Loucy (cell line): ENCODE measurements around the gene DZIP1.

Experiments used
- H2AFZ ChIP-seq: fragments of 200-600 bp; sonication (generic); 2 replicates; pipeline ENCODE4 v1.6.0; 2016; ENCODE audit warnings: antibody characterized with exemption, mild to moderate bottlenecking, low read length, moderate library complexity
- H3F3A ChIP-seq: fragments of 200-600 bp; 2 replicates; pipeline ENCODE4 v1.6.0; 2016; ENCODE audit warnings: antibody characterized with exemption, low read depth, mild to moderate bottlenecking
- H3K27me3 ChIP-seq: fragments of 200-600 bp; sonication (generic); 2 replicates; pipeline ENCODE4 v1.6.1; 2014; ENCODE audit warnings: low read length, mild to moderate bottlenecking; ENCODE audit not compliant: insufficient read depth, poor library complexity, severe bottlenecking
- H3K36me3 ChIP-seq: fragments of 200-600 bp; sonication (generic); 2 replicates; pipeline ENCODE4 v1.6.1; 2016; ENCODE audit warnings: low read length; ENCODE audit not compliant: insufficient read depth
- H3K4me1 ChIP-seq: fragments of 200-600 bp; sonication (generic); 2 replicates; pipeline ENCODE4 v1.5.1; 2014; ENCODE audit warnings: low read length, mild to moderate bottlenecking; ENCODE audit not compliant: insufficient read depth, poor library complexity, severe bottlenecking
- H3K4me2 ChIP-seq: fragments of 200-600 bp; sonication (generic); 2 replicates; pipeline ENCODE4 v1.6.0; 2014; ENCODE audit warnings: antibody characterized with exemption, low read length, low read depth, mild to moderate bottlenecking; ENCODE audit not compliant: poor library complexity, severe bottlenecking
- H3K4me3 ChIP-seq: fragments of 200-600 bp; sonication (generic); 2 replicates; pipeline ENCODE4 v1.5.1; 2014; ENCODE audit warnings: low read length, mild to moderate bottlenecking, mixed read lengths; ENCODE audit not compliant: poor library complexity, severe bottlenecking
- H3K79me2 ChIP-seq: fragments of 200-600 bp; sonication (generic); 2 replicates; pipeline ENCODE4 v1.6.1; 2014; ENCODE audit warnings: low read length; ENCODE audit not compliant: insufficient read depth
- H3K9ac ChIP-seq: fragments of 200-600 bp; sonication (generic); 2 replicates; pipeline ENCODE4 v1.6.0; 2014; ENCODE audit warnings: mild to moderate bottlenecking, low read depth, low read length, moderate library complexity; ENCODE audit not compliant: poor library complexity, severe bottlenecking
- H3K9me2 ChIP-seq: fragments of 200-600 bp; sonication (generic); replicated peaks from 2 replicates; pipeline ENCODE4 v1.6.1; 2016; ENCODE audit warnings: low read depth, low read length, mixed read lengths
- H3K9me3 ChIP-seq: fragments of 200-600 bp; sonication (generic); 2 replicates; pipeline ENCODE4 v1.6.1; 2014; ENCODE audit warnings: mild to moderate bottlenecking, antibody characterized with exemption, low read length, low read depth; ENCODE audit not compliant: insufficient read depth
- H4K20me1 ChIP-seq: fragments of 200-600 bp; sonication (generic); 2 replicates; pipeline ENCODE4 v1.6.0; 2014; ENCODE audit warnings: antibody characterized with exemption, low read length, mild to moderate bottlenecking; ENCODE audit not compliant: insufficient read depth, poor library complexity, severe bottlenecking
- EZH2phosphoT487 ChIP-seq: fragments of 200-600 bp; IDR thresholded peaks from 2 replicates; pipeline ENCODE4 v1.6.1; 2018; ENCODE audit warnings: antibody characterized with exemption, mild to moderate bottlenecking, moderate library complexity, borderline replicate concordance
- TF ChIP-seq, protein P1 (sequence below): fragments of 200-600 bp; sonication (generic); conservative IDR thresholded peaks from 2 replicates; pipeline ENCODE4 v1.5.1; 2014; ENCODE audit warnings: mild to moderate bottlenecking, antibody characterized with exemption, low read length

The DZIP1 gene

DNA sequence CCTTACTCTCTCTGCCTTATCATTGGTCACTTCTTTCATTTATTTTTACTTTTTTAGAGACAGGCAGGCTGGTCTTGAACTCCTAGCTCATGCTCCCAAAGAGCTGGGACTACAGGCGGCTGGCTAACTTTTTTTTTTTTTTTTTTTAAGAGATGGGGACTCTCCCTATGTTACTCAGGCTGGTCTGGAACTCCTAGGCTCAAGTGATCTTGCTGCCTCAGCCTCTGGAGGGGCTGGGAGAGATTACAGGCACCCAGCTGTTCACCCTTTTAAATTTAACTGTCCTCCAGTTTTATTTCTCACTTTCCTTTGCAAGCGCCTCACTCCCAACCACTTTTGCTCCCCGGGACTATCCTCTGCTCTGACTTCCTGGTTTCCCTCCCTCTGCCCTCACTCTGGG lies 97.6 kb downstream of the DZIP1 start:
- Histone ChIP-seq H3K4me2 (no peak overlapping the region), H4K20me1 (no peaks in the 10 kb centered on the region), H2AFZ (no peak overlapping the region), H3K9me2 (no peaks in the 10 kb centered on the region), H3K27me3 (no peaks in the 10 kb centered on the region), H3K4me1 (no peaks in the 10 kb centered on the region), H3K9ac (no peak overlapping the region), H3K36me3 (no peaks in the 10 kb centered on the region), H3K4me3 (no peak overlapping the region), H3F3A (no peaks in the 10 kb centered on the region), H3K79me2 (no peaks in the 10 kb centered on the region), H3K9me3 (no peaks in the 10 kb centered on the region)
- no peak for TF ChIP-seq EZH2phosphoT487
- TF ChIP-seq, protein P1, sequence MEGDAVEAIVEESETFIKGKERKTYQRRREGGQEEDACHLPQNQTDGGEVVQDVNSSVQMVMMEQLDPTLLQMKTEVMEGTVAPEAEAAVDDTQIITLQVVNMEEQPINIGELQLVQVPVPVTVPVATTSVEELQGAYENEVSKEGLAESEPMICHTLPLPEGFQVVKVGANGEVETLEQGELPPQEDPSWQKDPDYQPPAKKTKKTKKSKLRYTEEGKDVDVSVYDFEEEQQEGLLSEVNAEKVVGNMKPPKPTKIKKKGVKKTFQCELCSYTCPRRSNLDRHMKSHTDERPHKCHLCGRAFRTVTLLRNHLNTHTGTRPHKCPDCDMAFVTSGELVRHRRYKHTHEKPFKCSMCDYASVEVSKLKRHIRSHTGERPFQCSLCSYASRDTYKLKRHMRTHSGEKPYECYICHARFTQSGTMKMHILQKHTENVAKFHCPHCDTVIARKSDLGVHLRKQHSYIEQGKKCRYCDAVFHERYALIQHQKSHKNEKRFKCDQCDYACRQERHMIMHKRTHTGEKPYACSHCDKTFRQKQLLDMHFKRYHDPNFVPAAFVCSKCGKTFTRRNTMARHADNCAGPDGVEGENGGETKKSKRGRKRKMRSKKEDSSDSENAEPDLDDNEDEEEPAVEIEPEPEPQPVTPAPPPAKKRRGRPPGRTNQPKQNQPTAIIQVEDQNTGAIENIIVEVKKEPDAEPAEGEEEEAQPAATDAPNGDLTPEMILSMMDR: no peak

GRCh38 chr13:95544293-95544692 lies 100.2 kb downstream of the DZIP1 start:
- no peak for TF ChIP-seq EZH2phosphoT487
- H4K20me1 ChIP-seq: no peaks in the 10 kb centered on the region
- no peaks in the 10 kb centered on the region for H3K36me3 ChIP-seq
- H3K9me2 ChIP-seq: no peaks in the 10 kb centered on the region
- no peaks in the 10 kb centered on the region for H3K4me1 ChIP-seq
- no peak overlapping the region for H3K4me2 ChIP-seq
- H3K4me3 ChIP-seq: no peak overlapping the region
- no peaks in the 10 kb centered on the region for H3K79me2 ChIP-seq
- no peaks in the 10 kb centered on the region for H3F3A ChIP-seq
- no peak overlapping the region for H2AFZ ChIP-seq
- H3K9ac ChIP-seq: no peak overlapping the region
- no peaks in the 10 kb centered on the region for H3K27me3 ChIP-seq
- H3K9me3 ChIP-seq: no peaks in the 10 kb centered on the region

DNA sequence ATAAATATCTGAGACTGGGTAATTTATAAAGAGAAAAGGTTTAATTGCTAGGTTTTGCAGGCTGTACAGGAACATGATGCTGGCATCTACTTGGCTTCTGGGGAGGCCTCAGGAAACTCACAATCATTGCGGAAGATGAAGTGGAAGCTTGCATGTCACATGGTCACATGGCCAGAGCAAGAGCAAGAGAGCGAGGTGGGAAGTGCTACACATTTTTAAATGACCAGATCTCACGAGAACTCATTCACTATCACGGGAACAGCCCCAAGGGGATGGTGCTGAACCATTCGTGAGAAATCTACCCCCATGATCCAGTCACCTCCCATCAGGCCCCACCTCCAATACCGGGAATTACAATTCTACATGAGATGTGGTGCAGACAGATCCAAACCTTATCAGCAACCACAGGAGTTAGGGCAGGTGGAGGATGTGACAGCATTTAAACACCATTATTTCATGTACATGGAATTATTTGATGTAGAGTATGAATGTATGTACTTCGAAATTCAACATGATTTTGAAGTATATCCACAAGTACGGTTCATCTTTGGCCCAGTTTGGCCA lies 102.5 kb downstream of the DZIP1 start:
- Histone ChIP-seq H3K36me3 (no peaks in the 10 kb centered on the region), H3K9me2 (no peaks in the 10 kb centered on the region), H3K9ac (no peak overlapping the region), H3K79me2 (no peaks in the 10 kb centered on the region), H3K9me3 (no peaks in the 10 kb centered on the region), H2AFZ (no peak overlapping the region), H3K4me2 (no peak overlapping the region), H3K27me3 (no peaks in the 10 kb centered on the region), H4K20me1 (no peaks in the 10 kb centered on the region), H3F3A (no peaks in the 10 kb centered on the region), H3K4me3 (no peak overlapping the region), H3K4me1 (no peaks in the 10 kb centered on the region)
- TF ChIP-seq, protein P1: no peak
- TF ChIP-seq EZH2phosphoT487: no peak

- Histone ChIP-seq H3K4me1 (no peaks in the 10 kb centered on the region), H3K79me2 (no peaks in the 10 kb centered on the region), H3K4me3 (no peak overlapping the region), H3F3A (no peaks in the 10 kb centered on the region), H2AFZ (no peak overlapping the region), H3K4me2 (no peak overlapping the region), H3K9me3 (no peaks in the 10 kb centered on the region), H3K27me3 (no peaks in the 10 kb centered on the region), H3K36me3 (no peaks in the 10 kb centered on the region), H3K9ac (no peak overlapping the region), H3K9me2 (no peaks in the 10 kb centered on the region), H4K20me1 (no peaks in the 10 kb centered on the region)
- no peak for TF ChIP-seq EZH2phosphoT487
- TF ChIP-seq, protein P1: no peak
Measured at GRCh38 chr13:95541308-95541707, 103.2 kb downstream of the DZIP1 start.
